Neural progenitor cell (in vitro differentiated cells): ENCODE results near the gene STEAP3.

Experiments
- EZH2 ChIP-seq: fragments of 200-600 bp; sonication (generic); IDR thresholded peaks from 2 replicates; pipeline ENCODE4 v1.6.1; 2017; ENCODE audit warnings: antibody characterized with exemption, mild to moderate bottlenecking, moderate library complexity
- TF ChIP-seq, protein P1 (sequence below): fragments of 200-600 bp; sonication (generic); IDR thresholded peaks from 2 replicates; pipeline ENCODE4 v1.5.1; 2017; ENCODE audit warnings: antibody characterized with exemption, mild to moderate bottlenecking

DNA sequence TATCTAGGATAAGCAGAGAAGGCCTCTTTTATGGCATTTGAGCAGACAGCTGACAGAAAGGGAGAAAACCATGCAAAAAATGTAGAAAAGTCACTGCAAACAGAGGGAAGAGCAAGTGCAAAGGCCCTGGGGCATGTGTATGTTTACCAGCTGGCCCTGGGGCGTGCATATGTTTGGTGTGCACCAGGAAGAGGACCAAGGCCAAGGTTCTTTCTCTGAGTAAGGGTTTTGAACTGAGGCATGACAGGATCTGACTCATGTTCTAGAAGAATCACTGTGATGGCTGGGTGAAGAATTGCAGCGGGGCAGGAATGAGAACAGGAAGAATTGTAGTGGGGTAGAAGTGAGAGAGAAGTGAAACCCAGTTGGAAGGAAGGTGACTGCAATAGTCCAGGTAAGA, 69.6 kb downstream of the STEAP3 start:
- TF ChIP-seq, protein P1, sequence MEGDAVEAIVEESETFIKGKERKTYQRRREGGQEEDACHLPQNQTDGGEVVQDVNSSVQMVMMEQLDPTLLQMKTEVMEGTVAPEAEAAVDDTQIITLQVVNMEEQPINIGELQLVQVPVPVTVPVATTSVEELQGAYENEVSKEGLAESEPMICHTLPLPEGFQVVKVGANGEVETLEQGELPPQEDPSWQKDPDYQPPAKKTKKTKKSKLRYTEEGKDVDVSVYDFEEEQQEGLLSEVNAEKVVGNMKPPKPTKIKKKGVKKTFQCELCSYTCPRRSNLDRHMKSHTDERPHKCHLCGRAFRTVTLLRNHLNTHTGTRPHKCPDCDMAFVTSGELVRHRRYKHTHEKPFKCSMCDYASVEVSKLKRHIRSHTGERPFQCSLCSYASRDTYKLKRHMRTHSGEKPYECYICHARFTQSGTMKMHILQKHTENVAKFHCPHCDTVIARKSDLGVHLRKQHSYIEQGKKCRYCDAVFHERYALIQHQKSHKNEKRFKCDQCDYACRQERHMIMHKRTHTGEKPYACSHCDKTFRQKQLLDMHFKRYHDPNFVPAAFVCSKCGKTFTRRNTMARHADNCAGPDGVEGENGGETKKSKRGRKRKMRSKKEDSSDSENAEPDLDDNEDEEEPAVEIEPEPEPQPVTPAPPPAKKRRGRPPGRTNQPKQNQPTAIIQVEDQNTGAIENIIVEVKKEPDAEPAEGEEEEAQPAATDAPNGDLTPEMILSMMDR: no peak
- TF ChIP-seq EZH2: no peak
